ENCODE results near the gene GJA9.

GRCh38 chr1:38872401-38873026, 8.9 kb downstream of the GJA9 start:
- TF ChIP-seq RAD21 (IDR thresholded peaks at IDR 0.05 in 1 of 2, conservative IDR thresholded peaks at IDR 0.05 in 1 of 2; ENCODE audit: low read depth in 2 of 2, low read length in 2 of 2) (no peak), YY1 (IDR thresholded peaks at IDR 0.05; ENCODE audit: low read depth, low read length) (no peak), SIN3A (conservative IDR thresholded peaks at IDR 0.05 in 1 of 2, IDR thresholded peaks at IDR 0.05 in 1 of 2; ENCODE audit: low read depth in 1 of 2, low read length in 2 of 2) (no peak), ZNF274 (IDR thresholded peaks at IDR 0.05; ENCODE audit: borderline replicate concordance, extremely low read depth, low read length) (no peak), BRCA1 (IDR thresholded peaks at IDR 0.05; ENCODE audit: low read depth, low read length) (no peak), CTCF (IDR thresholded peaks at IDR 0.05; ENCODE audit: control extremely low read depth in 1 of 3, insufficient read depth in 1 of 3, low read depth in 1 of 3, low read length in 3 of 3) (no peak), JUN (IDR thresholded peaks at IDR 0.05; ENCODE audit: low read depth, low read length) (no peak)
- TF ChIP-seq, protein P1, sequence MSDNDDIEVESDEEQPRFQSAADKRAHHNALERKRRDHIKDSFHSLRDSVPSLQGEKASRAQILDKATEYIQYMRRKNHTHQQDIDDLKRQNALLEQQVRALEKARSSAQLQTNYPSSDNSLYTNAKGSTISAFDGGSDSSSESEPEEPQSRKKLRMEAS (IDR thresholded peaks at IDR 0.05): no peak
- TF ChIP-seq, protein P2, sequence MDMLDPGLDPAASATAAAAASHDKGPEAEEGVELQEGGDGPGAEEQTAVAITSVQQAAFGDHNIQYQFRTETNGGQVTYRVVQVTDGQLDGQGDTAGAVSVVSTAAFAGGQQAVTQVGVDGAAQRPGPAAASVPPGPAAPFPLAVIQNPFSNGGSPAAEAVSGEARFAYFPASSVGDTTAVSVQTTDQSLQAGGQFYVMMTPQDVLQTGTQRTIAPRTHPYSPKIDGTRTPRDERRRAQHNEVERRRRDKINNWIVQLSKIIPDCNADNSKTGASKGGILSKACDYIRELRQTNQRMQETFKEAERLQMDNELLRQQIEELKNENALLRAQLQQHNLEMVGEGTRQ (IDR thresholded peaks at IDR 0.05; ENCODE audit: low read length): no peak
